Peyer's patch (tissue), 4 donors: ENCODE results near the gene TFCP2L1. TPM values are rescaled to one million over a fixed set of nuclear protein-coding genes. Genes with fewer than 3 reads are reported as not detected.

ENCODE experiments used
- DNase-seq, 3 donors: peaks; one replicate each; pipeline ENCODE4 v3.0.0-alpha.2; 2017 to 2019
- H3K27ac ChIP-seq, 4 donors: fragments of 200-600 bp; sonication (generic); one replicate each; pipeline ENCODE4 v1.5.1; 2016 to 2019
- H3K27me3 ChIP-seq, 2 donors: fragments of 200-600 bp; sonication (generic); one replicate each; pipeline ENCODE4 v1.5.1; 2019
- H3K36me3 ChIP-seq, 3 donors: fragments of 200-600 bp; sonication (generic); one replicate each; pipeline ENCODE4 v1.5.1; 2016 to 2019
- H3K4me1 ChIP-seq, 4 donors: fragments of 200-600 bp; sonication (generic); one replicate each; pipeline ENCODE4 v1.5.1; 2016 to 2019
- H3K4me3 ChIP-seq, 4 donors: fragments of 200-600 bp; sonication (generic); 1 replicate in 3 of 4; 2 replicates in 1 of 4; pipeline ENCODE4 v1.5.1; 2016 to 2019; ENCODE audit warnings: mild to moderate bottlenecking in 1 of 4
- H3K9me3 ChIP-seq, 4 donors: fragments of 200-600 bp; sonication (generic); one replicate each; pipeline ENCODE4 v1.5.1; 2016 to 2019; ENCODE audit warnings: mild to moderate bottlenecking in 1 of 4
- CTCF ChIP-seq, 6 experiments: fragments of 450-650 bp in 4 of 6; fragments of 200-600 bp in 2 of 6; sonication (generic) in 1 of 6; IDR thresholded peaks; one replicate each; pipeline ENCODE4 v1.5.1; 2017 to 2019; ENCODE audit warnings: antibody characterized with exemption in 6 of 6, mild to moderate bottlenecking in 3 of 6, moderate library complexity in 1 of 6
- POLR2A ChIP-seq, 2 donors: fragments of 450-650 bp; IDR thresholded peaks; one replicate each; pipeline ENCODE4 v1.5.1; 2017; ENCODE audit warnings: antibody characterized with exemption in 2 of 2, mild to moderate bottlenecking in 2 of 2, moderate library complexity in 2 of 2
- total RNA-seq, 4 donors: library from RNA; depleted of rRNA; stranded (reverse); fragments of >200 nt; gene quantifications; one replicate each; pipeline ENCODE4 v1.1.0, GENCODE V29; 2016

Gene TFCP2L1
- total RNA-seq, 4 donors from 2014 or later, result 5.0 to 41.0 (median 10.0) TPM

- TF ChIP-seq POLR2A (IDR thresholded peaks at IDR 0.05) (no peak), CTCF (IDR thresholded peaks at IDR 0.05) (no peak)
- no peak for DNase-seq
- H3K4me1 ChIP-seq, result no peaks in the 10 kb centered on the region
- no peaks in the 10 kb centered on the region for H3K27me3 ChIP-seq
- H3K4me3 ChIP-seq, result no peak overlapping the region
- no peaks in the 10 kb centered on the region for H3K36me3 ChIP-seq
- H3K27ac ChIP-seq, result no peak overlapping the region
- H3K9me3 ChIP-seq, result no peaks in the 10 kb centered on the region
Observed at GRCh38 chr2:121189661-121190381, 95.2 kb downstream of the TFCP2L1 start.

GRCh38 chr2:121189011-121189410, 96.0 kb downstream of the TFCP2L1 start:
- Histone ChIP-seq H3K36me3 (no peaks in the 10 kb centered on the region), H3K27me3 (no peaks in the 10 kb centered on the region), H3K27ac (no peak overlapping the region), H3K4me1 (no peaks in the 10 kb centered on the region), H3K9me3 (no peaks in the 10 kb centered on the region), H3K4me3 (no peak overlapping the region)
- DNase-seq, result no peak
- TF ChIP-seq CTCF (IDR thresholded peaks at IDR 0.05) (no peak), POLR2A (IDR thresholded peaks at IDR 0.05) (no peak)

GRCh38 chr2:121187982-121188411, 97.0 kb downstream of the TFCP2L1 start:
- Histone ChIP-seq H3K4me3 (no peak overlapping the region), H3K9me3 (no peaks in the 10 kb centered on the region), H3K27me3 (no peaks in the 10 kb centered on the region), H3K4me1 (no peaks in the 10 kb centered on the region), H3K36me3 (no peaks in the 10 kb centered on the region), H3K27ac (no peak overlapping the region)
- no peak for DNase-seq
- TF ChIP-seq CTCF (IDR thresholded peaks at IDR 0.05) (no peak), POLR2A (IDR thresholded peaks at IDR 0.05) (no peak)

GRCh38 chr2:121187351-121187981, 97.5 kb downstream of the TFCP2L1 start:
- Histone ChIP-seq H3K27me3 (no peaks in the 10 kb centered on the region), H3K9me3 (no peaks in the 10 kb centered on the region), H3K4me3 (no peak overlapping the region), H3K4me1 (no peaks in the 10 kb centered on the region), H3K36me3 (no peaks in the 10 kb centered on the region), H3K27ac (no peak overlapping the region)
- no peak for TF ChIP-seq CTCF (IDR thresholded peaks at IDR 0.05)
- no peak for DNase-seq

- no peaks in the 10 kb centered on the region for H3K4me1 ChIP-seq
- H3K27me3 ChIP-seq, result no peaks in the 10 kb centered on the region
- no peak for TF ChIP-seq CTCF (IDR thresholded peaks at IDR 0.05)
- TF ChIP-seq POLR2A (IDR thresholded peaks at IDR 0.05), result no peak
- DNase-seq, result no peak
- no peaks in the 10 kb centered on the region for H3K36me3 ChIP-seq
- H3K4me3 ChIP-seq, result no peak overlapping the region
- H3K9me3 ChIP-seq, result no peaks in the 10 kb centered on the region
- no peak overlapping the region for H3K27ac ChIP-seq
Observed at GRCh38 chr2:121186261-121186660, 98.7 kb downstream of the TFCP2L1 start.
